CD4-positive, alpha-beta T cell treated with Interleukin-6 for 4 hours (primary cell): Measurements from ENCODE around the gene PAM16.

Experiments
- DNase-seq: peaks from one replicate; pipeline ENCODE4 v3.0.0-alpha.2; 2020; ENCODE audit warnings: mixed read lengths

PAM16 gene

DNA sequence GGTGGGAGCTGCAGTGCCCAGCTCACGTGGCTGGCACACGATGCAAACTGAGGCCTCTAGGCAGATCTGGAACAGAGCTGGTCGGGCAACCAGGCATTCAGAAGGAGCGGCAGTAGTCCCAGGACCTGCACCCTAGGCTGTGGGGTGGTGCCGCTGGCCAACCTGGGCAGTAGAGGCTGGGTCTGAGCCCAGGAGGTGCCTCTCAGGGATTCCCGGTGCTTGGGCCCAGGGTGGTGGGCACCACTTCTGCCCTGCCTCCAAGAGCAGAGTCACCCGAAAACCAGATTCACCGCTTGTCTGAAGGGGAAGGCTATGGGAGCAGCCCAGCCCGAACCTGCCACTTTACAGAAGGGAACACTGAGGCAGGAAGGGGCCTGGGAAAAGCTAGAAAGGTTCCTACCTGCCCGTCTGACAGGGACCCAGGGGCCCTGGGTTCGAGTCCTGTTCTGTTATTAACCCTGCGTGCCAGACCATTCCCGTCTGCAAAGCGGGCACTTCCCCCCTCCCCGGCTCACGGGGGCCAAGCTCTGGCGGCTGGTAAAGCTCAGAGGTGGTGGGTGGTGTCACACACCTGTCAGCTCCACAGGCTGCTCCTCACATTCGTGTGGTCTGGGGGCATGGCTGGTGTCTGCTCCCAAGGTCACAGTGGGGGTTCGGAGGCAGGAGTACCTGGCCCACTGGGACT lies 18.4 kb downstream of the PAM16 start:
- no peak for DNase-seq

DNA sequence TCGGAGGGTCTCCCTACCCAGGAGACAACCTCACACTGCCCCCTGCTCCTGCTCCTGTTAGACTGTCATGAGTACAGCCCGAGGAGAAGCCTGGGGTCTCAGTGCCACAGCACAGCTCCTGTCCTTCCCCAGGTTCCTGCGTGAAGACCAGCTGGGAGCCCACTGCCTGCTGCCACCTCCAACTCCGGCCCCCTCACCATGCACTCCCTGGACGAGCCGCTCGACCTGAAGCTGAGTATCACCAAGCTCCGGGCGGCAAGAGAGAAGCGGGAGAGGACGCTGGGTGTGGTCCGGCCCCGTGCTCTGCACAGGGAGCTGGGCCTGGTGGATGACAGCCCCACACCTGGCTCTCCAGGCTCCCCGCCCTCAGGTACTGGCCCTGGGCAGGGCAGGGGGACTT lies 19.0 kb downstream of the PAM16 start:
- no peak for DNase-seq

- peak; percentile 79 for DNase-seq
These were observed 20.7 kb downstream of the PAM16 start for GRCh38 chr16:4330277-4330874.

- DNase-seq: no peak
These were observed 22.0 kb downstream of the PAM16 start for GRCh38 chr16:4328782-4329775.

- DNase-seq: peak; percentile 66
These were observed 22.9 kb downstream of the PAM16 start for GRCh38 chr16:4328046-4328781.

DNA sequence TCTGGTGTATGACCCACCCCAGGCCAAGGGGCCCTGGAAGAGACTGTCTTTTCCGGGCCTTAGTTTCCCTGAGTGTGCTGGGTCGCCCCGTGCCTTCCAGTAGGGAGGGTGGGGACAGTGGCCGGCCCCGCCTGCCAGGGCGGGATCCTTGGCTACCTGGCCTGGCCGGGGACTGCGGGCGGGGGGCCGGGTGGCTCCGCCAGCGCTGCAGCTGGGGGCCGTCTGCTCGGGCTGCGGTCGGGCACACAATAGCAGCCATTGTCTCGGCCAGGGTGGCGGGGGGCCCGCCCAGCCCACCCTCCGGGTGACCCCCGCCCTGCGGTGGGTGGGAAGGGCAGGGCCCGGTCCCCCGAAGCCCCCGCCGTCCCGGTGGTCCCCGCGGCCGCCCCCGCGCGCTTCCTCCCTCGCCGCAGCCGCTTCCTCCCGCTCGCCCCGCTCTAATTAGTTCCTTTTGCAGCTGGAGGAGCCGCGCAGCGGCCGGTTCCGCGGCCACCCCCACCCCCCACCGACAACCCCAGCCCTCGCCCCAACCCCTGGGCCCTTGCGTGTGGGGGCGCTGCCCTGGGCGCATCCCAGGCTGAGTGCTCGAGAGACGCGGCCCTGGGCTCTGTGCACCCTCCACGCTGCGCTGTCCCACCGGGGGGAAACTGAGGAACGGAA lies 23.6 kb downstream of the PAM16 start:
- DNase-seq: peak; percentile 19

GRCh38 chr16:4325253-4325758 lies 25.8 kb downstream of the PAM16 start:
- no peak for DNase-seq

GRCh38 chr16:4324492-4325252 lies 26.4 kb downstream of the PAM16 start:
- no peak for DNase-seq

GRCh38 chr16:4323845-4324488 lies 27.2 kb downstream of the PAM16 start:
- no peak for DNase-seq

GRCh38 chr16:4323071-4323844 lies 27.9 kb downstream of the PAM16 start:
- no peak for DNase-seq

GRCh38 chr16:4322121-4323052 lies 28.7 kb downstream of the PAM16 start:
- no peak for DNase-seq

GRCh38 chr16:4321286-4322120 lies 29.6 kb downstream of the PAM16 start:
- no peak for DNase-seq

DNA sequence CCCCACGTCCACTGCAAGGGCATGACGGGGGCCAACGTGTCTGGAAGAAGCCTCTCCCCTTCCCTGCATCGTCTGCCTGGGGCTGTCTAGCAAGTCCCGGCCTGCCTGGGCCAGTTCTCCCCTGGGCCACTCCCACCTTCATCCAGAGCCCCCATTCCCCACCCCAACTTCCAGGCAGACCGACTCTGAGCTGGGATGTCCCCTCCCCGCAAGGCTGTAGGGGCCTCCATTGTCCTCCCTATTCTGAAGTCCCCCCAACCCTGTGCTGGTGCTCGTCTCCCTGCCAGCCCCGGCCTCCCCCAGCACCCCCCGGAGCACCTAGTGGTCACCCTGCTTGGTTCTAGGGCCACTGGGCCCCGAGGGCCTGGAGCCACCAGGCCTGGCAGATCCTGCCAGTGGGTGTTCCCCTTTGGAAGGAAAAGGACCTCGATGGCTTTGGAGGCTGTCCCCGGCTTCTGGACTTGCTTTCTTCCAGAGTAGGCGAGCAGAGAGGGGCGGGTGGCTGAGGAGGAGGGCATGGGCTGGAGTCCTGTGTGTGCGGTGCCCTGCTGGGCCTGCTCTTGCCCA lies 30.5 kb downstream of the PAM16 start:
- no peak for DNase-seq

GRCh38 chr16:4319454-4320421 lies 31.4 kb downstream of the PAM16 start:
- peak; percentile 45 for DNase-seq

DNA sequence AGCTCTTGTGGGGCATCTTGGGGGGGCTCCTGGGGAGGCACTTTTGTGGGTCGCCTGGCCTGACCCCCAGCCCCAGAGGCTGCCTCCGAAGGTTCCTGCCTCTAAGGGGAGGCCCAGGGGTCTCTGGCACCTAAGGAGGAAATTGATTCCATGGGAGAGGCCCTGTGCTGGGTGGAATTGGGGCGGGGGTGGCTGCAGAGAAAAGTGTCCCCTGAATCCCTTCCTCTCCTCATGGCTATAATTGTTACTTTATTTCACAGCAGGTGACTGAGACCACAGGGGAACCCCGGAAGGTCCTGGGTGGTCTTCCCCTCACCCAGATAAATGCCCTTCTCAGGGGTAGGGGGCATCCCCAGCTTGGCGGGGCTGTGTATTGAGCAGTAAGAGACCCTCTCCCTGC lies 32.2 kb downstream of the PAM16 start:
- DNase-seq: no peak

DNA sequence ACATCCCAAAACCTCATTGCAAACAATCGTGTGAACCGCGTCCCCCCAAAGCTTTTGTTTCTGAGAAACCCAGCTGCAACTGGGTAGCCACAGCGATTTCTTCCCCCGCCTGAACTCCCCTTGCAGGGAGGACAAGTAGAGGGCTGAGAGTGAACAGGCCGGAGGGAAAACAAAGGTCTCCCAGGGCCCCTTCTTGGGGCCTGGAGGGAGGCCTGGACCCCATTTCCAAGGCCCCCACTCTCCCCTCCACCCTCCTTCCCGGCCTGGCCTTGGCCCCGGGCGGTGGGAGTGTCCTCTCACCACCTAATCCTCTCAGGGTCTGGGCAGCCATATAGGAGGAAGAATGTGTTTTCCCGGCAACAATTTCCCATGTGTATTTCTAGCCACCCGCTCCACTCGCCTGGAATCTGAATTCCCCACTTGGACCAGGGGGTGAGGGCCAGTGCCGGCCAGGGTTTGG lies 32.6 kb downstream of the PAM16 start:
- no peak for DNase-seq
